Activated CD8-positive, alpha-beta T cell treated with anti-CD3 and anti-CD28 coated beads for 36 hours (primary cell): ENCODE data around the gene HCFC1. TPM values are rescaled to one million over a fixed set of nuclear protein-coding genes. Genes with fewer than 3 reads are reported as not detected.
"Not testable (repeated sequence)": the region's sequence is repeated elsewhere in the genome, so short reads cannot be mapped to it uniquely, and the experiment has no call there.

ENCODE experiments used
- ATAC-seq: fragments of 200-7000 bp; cut with Tn5 transposase; one replicate; pipeline ENCODE4 v1.10.0; 2021; ENCODE audit warnings: mild to moderate bottlenecking, moderate library complexity
- CTCF ChIA-PET: fragments of 350-600 bp; sonication (Branson Sonifier 250); formaldehyde crosslinking; loops from one replicate; lab custom pipeline; 2021; ENCODE audit warnings: antibody characterized with exemption; lab: Charles Lee
- POLR2A ChIA-PET: fragments of 350-600 bp; sonication (Branson Sonifier 250); formaldehyde crosslinking; loops from one replicate; lab custom pipeline; 2021; ENCODE audit warnings: antibody characterized with exemption; lab: Charles Lee
- DNase-seq: peaks from one replicate; pipeline ENCODE4 v3.0.0-alpha.2; 2020
- H3K27ac Mint-ChIP-seq: one replicate; pipeline ENCODE4 v1.8.0; 2021; ENCODE audit warnings: mild to moderate bottlenecking, mixed read lengths
- H3K27me3 Mint-ChIP-seq: one replicate; pipeline ENCODE4 v1.8.0; 2021; ENCODE audit warnings: mixed read lengths
- H3K36me3 Mint-ChIP-seq: one replicate; pipeline ENCODE4 v1.8.0; 2021; ENCODE audit warnings: low read depth, mixed read lengths
- H3K4me1 Mint-ChIP-seq: one replicate; pipeline ENCODE4 v1.8.0; 2021; ENCODE audit warnings: low read depth, mixed read lengths
- H3K4me3 Mint-ChIP-seq: one replicate; pipeline ENCODE4 v1.8.0; 2021; ENCODE audit warnings: mild to moderate bottlenecking, moderate library complexity, mixed read lengths
- H3K9me3 Mint-ChIP-seq: one replicate; pipeline ENCODE4 v1.8.0; 2021; ENCODE audit warnings: mixed read lengths
- CTCF ChIP-seq: fragments of 200-600 bp; IDR thresholded peaks from one replicate; pipeline ENCODE4 v1.8.0; 2022; ENCODE audit warnings: antibody characterized with exemption, mild to moderate bottlenecking
- intact Hi-C: fragments of 100-400 bp; cut with micrococcal nuclease; formaldehyde crosslinking; loops from one replicate; pipeline ENCODE4 v1.10.0; 2022
- total RNA-seq, 2 experiments: library from RNA; stranded (reverse); gene quantifications; one replicate each; pipeline ENCODE4 v1.2.3, GENCODE V29; 2021

The HCFC1 gene
- total RNA-seq, 2 experiments from 2014 or later, result 115 to 116 TPM

DNA sequence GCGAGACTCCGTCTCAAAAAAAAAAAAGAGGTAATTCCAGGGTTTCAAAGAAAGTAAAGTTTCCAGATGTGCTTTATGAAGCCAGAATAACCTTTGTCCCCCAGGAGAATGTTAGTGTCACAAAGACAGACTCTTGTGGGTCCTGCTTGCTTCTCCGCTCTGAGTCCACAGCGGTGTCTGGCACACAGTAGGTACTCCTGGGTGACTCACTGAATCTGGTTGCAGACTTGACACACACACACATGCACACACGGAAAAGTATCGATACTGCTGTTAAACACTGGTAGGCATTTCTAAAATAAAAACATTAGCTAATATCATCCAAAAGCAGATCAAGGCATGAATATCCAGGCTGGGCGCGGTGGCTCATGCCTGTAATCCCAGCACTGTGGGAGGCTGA lies 23.9 kb upstream of the HCFC1 start:
- POLR2A ChIA-PET, result interaction anchor here (1.9 kb wide), 1 partner anchor 12 kb away, joined by 5 read pairs; no protein-coding TSS in a partner anchor
- no peak for TF ChIP-seq CTCF
- DNase-seq, result no peak
- intact Hi-C loops, result no loop called here
- ATAC-seq, result no peak
- Mint-ChIP-seq H3K4me3 (no peak overlapping the region), H3K27me3 (no peaks in the 10 kb centered on the region), H3K9me3 (no peaks in the 10 kb centered on the region), H3K27ac (no peak overlapping the region), H3K36me3 (no peaks in the 10 kb centered on the region), H3K4me1 (peaks cover 8% of the 10 kb centered on the region)
- CTCF ChIA-PET, result interaction anchor here (0.9 to 2.0 kb wide), 2 partner anchors 18 to 49 kb away, joined by 3 to 6 read pairs; no protein-coding TSS in a partner anchor

- peaks cover 19% of the 10 kb centered on the region for H3K4me1 Mint-ChIP-seq
- DNase-seq, H3K27ac Mint-ChIP-seq, intact Hi-C loops, POLR2A ChIA-PET, H3K27me3 Mint-ChIP-seq, H3K4me3 Mint-ChIP-seq, H3K9me3 Mint-ChIP-seq, CTCF ChIA-PET, H3K36me3 Mint-ChIP-seq, ATAC-seq: not testable (repeated sequence)
Observed at GRCh38 chrX:153994398-153994797, 22.8 kb upstream of the HCFC1 start.

DNA sequence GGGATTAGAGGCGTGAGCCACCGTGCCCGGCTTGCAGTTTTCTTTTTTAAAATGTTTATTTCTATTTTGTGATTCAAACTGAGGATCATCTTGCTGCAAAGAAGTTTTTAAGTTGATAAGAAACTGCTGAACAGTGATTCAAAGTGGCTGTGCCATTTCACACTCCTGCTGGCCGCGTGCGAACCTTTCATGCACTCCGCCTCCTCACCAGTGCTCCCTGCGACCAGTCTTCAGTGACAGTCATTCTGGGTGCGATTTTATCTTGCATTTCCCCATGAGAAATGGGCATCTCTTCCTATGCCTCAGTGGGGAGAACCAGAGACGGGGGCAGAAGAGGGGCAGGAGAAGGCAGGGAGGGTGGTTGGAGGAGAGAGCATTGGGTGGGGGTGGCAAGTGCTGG lies 22.4 kb upstream of the HCFC1 start:
- ATAC-seq (no peak), DNase-seq (no peak)
- ChIA-PET CTCF (interaction anchor here (0.9 kb wide), 1 partner anchor 20 kb away, joined by 3 read pairs; no protein-coding TSS in a partner anchor), POLR2A (no interaction called here)
- Mint-ChIP-seq H3K9me3 (no peaks in the 10 kb centered on the region), H3K27ac (no peak overlapping the region), H3K27me3 (no peaks in the 10 kb centered on the region), H3K4me3 (no peak overlapping the region), H3K36me3 (no peaks in the 10 kb centered on the region), H3K4me1 (peaks cover 21% of the 10 kb centered on the region)
- no peak for TF ChIP-seq CTCF
- intact Hi-C loops, result no loop called here

DNA sequence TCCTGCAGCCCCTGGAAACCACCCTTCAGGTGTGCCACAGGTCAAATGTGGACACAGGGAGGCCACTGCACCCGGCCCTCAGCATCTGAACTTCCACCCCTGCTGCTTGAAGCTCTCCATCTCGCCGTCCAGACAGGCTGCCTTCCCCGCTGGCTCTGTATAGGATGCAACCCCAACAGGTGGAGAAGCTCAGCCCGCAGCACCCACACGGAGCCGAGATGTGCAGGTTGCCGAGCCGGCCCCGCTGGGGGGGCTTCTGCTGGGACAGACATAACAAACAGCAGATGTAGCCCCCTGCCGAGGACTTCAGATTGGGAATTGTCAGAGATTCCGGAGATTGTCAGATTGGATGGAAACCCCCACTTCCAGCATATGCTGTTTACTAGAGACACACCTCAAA lies 21.5 kb upstream of the HCFC1 start:
- CTCF ChIA-PET, result interaction anchor here (0.9 kb wide), 1 partner anchor 21 kb away, joined by 3 read pairs; no protein-coding TSS in a partner anchor
- ATAC-seq (no peak), DNase-seq (no peak)
- H3K4me1 Mint-ChIP-seq, result peaks cover 21% of the 10 kb centered on the region
- intact Hi-C loops, result no loop called here
- no peak for TF ChIP-seq CTCF
- no peaks in the 10 kb centered on the region for H3K9me3 Mint-ChIP-seq
- no peaks in the 10 kb centered on the region for H3K36me3 Mint-ChIP-seq
- POLR2A ChIA-PET, result no interaction called here
- no peaks in the 10 kb centered on the region for H3K27me3 Mint-ChIP-seq
- H3K27ac Mint-ChIP-seq, result no peak overlapping the region
- H3K4me3 Mint-ChIP-seq, result no peak overlapping the region

GRCh38 chrX:153992180-153992579 lies 20.6 kb upstream of the HCFC1 start:
- no peak for ATAC-seq
- TF ChIP-seq CTCF, result no peak
- no peaks in the 10 kb centered on the region for H3K9me3 Mint-ChIP-seq
- H3K27ac Mint-ChIP-seq, result no peak overlapping the region
- peaks cover 21% of the 10 kb centered on the region for H3K4me1 Mint-ChIP-seq
- no peak overlapping the region for H3K4me3 Mint-ChIP-seq
- no peaks in the 10 kb centered on the region for H3K27me3 Mint-ChIP-seq
- DNase-seq, result no peak
- intact Hi-C loops, result no loop called here
- CTCF ChIA-PET, result no interaction called here
- POLR2A ChIA-PET, result no interaction called here
- H3K36me3 Mint-ChIP-seq, result no peaks in the 10 kb centered on the region
